Thyroid gland (tissue), 4 donors: ENCODE data around the gene GALNT10. TPM values are rescaled to one million over a fixed set of nuclear protein-coding genes. Genes with fewer than 3 reads are reported as not detected.

Experiments used
- DNase-seq, 2 donors: peaks; one replicate each; pipeline ENCODE4 v3.0.0-alpha.2; 2019
- H3K27ac ChIP-seq, 3 donors: fragments of 200-600 bp; sonication (generic); 1 replicate in 2 of 3; 2 replicates in 1 of 3; pipeline ENCODE4 v1.5.1; 2016 to 2019; ENCODE audit warnings: mild to moderate bottlenecking in 1 of 3, moderate library complexity in 1 of 3
- H3K27me3 ChIP-seq: fragments of 200-600 bp; sonication (generic); one replicate; pipeline ENCODE4 v1.5.1; 2019
- H3K36me3 ChIP-seq, 2 donors: fragments of 200-600 bp; sonication (generic); one replicate each; pipeline ENCODE4 v1.5.1; 2016 to 2019
- H3K4me1 ChIP-seq, 2 donors: fragments of 200-600 bp; sonication (generic); one replicate each; pipeline ENCODE4 v1.5.1; 2017 to 2019
- H3K4me3 ChIP-seq, 3 donors: fragments of 200-600 bp; sonication (generic); replicated peaks in 1 of 3; 1 replicate in 2 of 3; 2 replicates in 1 of 3; pipeline ENCODE4 v1.5.1; 2016; ENCODE audit warnings: mild to moderate bottlenecking in 1 of 3
- H3K9me3 ChIP-seq: fragments of 200-600 bp; sonication (generic); one replicate; pipeline ENCODE4 v1.5.1; 2017
- CTCF ChIP-seq, 6 experiments: fragments of 200-600 bp in 3 of 6; fragments of 450-650 bp in 3 of 6; sonication (generic) in 3 of 6; IDR thresholded peaks; one replicate each; pipeline ENCODE4 v1.5.1; 2016 to 2019; ENCODE audit warnings: antibody characterized with exemption in 6 of 6, mild to moderate bottlenecking in 2 of 6, inconsistent platforms in 1 of 6, moderate library complexity in 1 of 6
- POLR2A ChIP-seq, 2 donors: fragments of 450-650 bp; IDR thresholded peaks; one replicate each; pipeline ENCODE4 v1.6.1; 2017; ENCODE audit warnings: antibody characterized with exemption in 2 of 2, mild to moderate bottlenecking in 2 of 2, moderate library complexity in 1 of 2
- WGBS, 2 donors: methylation state at CpG; one replicate each; pipeline ENCODE4 v1.1.5; 2017; 5-methylcytosine and 5-hydroxymethylcytosine counted together
- intact Hi-C: fragments of 100-400 bp; cut with DNase I; formaldehyde crosslinking; loops from one replicate; pipeline ENCODE4 v1.15.1; 2023
- total RNA-seq, 4 donors: library from RNA; depleted of rRNA; stranded (reverse); fragments of >200 nt; gene quantifications; one replicate each; pipeline ENCODE4 v1.2.3, GENCODE V29; 2016

GALNT10 gene
- total RNA-seq, 4 donors from 2014 or later: 33.3 to 69.6 (median 58.1) TPM

- intact Hi-C loops: no loop called here
- H3K27me3 ChIP-seq: no peaks in the 10 kb centered on the region
- H3K27ac ChIP-seq: peak overlapping the region in 1 of 3 donors; percentile 9
- H3K9me3 ChIP-seq: no peaks in the 10 kb centered on the region
- no peak for TF ChIP-seq CTCF (IDR thresholded peaks at IDR 0.05)
- TF ChIP-seq POLR2A (IDR thresholded peaks at IDR 0.05): no peak
- H3K4me3 ChIP-seq: no peak overlapping the region
- WGBS, 2 donors: 61 to 73% methylated on average over 5 of the region's 5 CpGs
- no peaks in the 10 kb centered on the region for H3K36me3 ChIP-seq
- H3K4me1 ChIP-seq: peaks cover 0 to 8% of the 10 kb centered on the region in 2 donors
- no peak for DNase-seq
Measured at GRCh38 chr5:154214371-154215106, 24.0 kb downstream of the GALNT10 start.

- H3K36me3 ChIP-seq: no peaks in the 10 kb centered on the region
- intact Hi-C loops: no loop called here
- TF ChIP-seq POLR2A (IDR thresholded peaks at IDR 0.05): no peak
- no peak for TF ChIP-seq CTCF (IDR thresholded peaks at IDR 0.05)
- no peak overlapping the region for H3K27ac ChIP-seq
- no peaks in the 10 kb centered on the region for H3K27me3 ChIP-seq
- DNase-seq: no peak
- 70 to 73% methylated on average over 2 of the region's 2 CpGs for WGBS, 2 donors
- H3K4me1 ChIP-seq: peaks cover 1 to 10% of the 10 kb centered on the region in 2 donors
- no peak overlapping the region for H3K4me3 ChIP-seq
- H3K9me3 ChIP-seq: no peaks in the 10 kb centered on the region
Measured at GRCh38 chr5:154215571-154216325, 25.2 kb downstream of the GALNT10 start.

- Histone ChIP-seq H3K9me3 (no peaks in the 10 kb centered on the region), H3K4me1 (peaks cover 16 to 24% of the 10 kb centered on the region in 2 donors), H3K36me3 (no peaks in the 10 kb centered on the region), H3K27me3 (no peaks in the 10 kb centered on the region), H3K27ac (no peak overlapping the region), H3K4me3 (no peak overlapping the region)
- WGBS, 2 donors: 94 to 100% methylated on average over 4 of the region's 4 CpGs
- DNase-seq: no peak
- intact Hi-C loops: no loop called here
- TF ChIP-seq CTCF (IDR thresholded peaks at IDR 0.05) (no peak), POLR2A (IDR thresholded peaks at IDR 0.05) (no peak)
Measured at GRCh38 chr5:154217462-154217861, 26.9 kb downstream of the GALNT10 start.

GRCh38 chr5:154218786-154219185 is 28.3 kb downstream of the GALNT10 start:
- no peak for DNase-seq
- no peak for TF ChIP-seq POLR2A (IDR thresholded peaks at IDR 0.05)
- no peak for TF ChIP-seq CTCF (IDR thresholded peaks at IDR 0.05)
- peaks cover 16 to 24% of the 10 kb centered on the region in 2 donors for H3K4me1 ChIP-seq
- no peaks in the 10 kb centered on the region for H3K9me3 ChIP-seq
- no peak overlapping the region for H3K4me3 ChIP-seq
- no peak overlapping the region for H3K27ac ChIP-seq
- whole genome bisulfite sequencing, 2 donors: 97% methylated on average over 8 of the region's 8 CpGs
- H3K27me3 ChIP-seq: no peaks in the 10 kb centered on the region
- intact Hi-C loops: no loop called here
- no peaks in the 10 kb centered on the region for H3K36me3 ChIP-seq

- peak overlapping the region in 2 of 3 donors; percentile 66 to 81 for H3K27ac ChIP-seq
- no peak for DNase-seq
- no peaks in the 10 kb centered on the region for H3K9me3 ChIP-seq
- no peaks in the 10 kb centered on the region for H3K36me3 ChIP-seq
- H3K4me1 ChIP-seq: peaks cover 16 to 20% of the 10 kb centered on the region in 2 donors
- no peak for TF ChIP-seq CTCF (IDR thresholded peaks at IDR 0.05)
- no peak for TF ChIP-seq POLR2A (IDR thresholded peaks at IDR 0.05)
- no peak overlapping the region for H3K4me3 ChIP-seq
- no peaks in the 10 kb centered on the region for H3K27me3 ChIP-seq
- intact Hi-C loops: no loop called here
Measured at GRCh38 chr5:154220625-154221024, 30.1 kb downstream of the GALNT10 start.
